Heart left ventricle (tissue), 16 donors: ENCODE results near the gene SMPD3. TPM values are rescaled to one million over a fixed set of nuclear protein-coding genes. Genes with fewer than 3 reads are reported as not detected.

ENCODE experiments used
- ATAC-seq, 4 donors: fragments of 200-7000 bp; cut with Tn5 transposase; one replicate each; pipeline ENCODE4 v1.9.1; 2020 to 2022; ENCODE audit warnings: moderate library complexity in 4 of 4, mild to moderate bottlenecking in 3 of 4, moderate number of reproducible peaks in 1 of 4
- DNase-seq, 5 donors: peaks; one replicate each; pipeline ENCODE4 v3.0.0-alpha.2; 2020
- H3K27ac ChIP-seq, 12 donors: fragments of 200-600 bp; sonication (generic) in 4 of 12; one replicate each; pipeline versions ENCODE4 v1.5.0 to v1.8.0; 2016 to 2022; ENCODE audit warnings: mild to moderate bottlenecking in 2 of 12
- H3K27me3 ChIP-seq, 9 donors: fragments of 200-600 bp; sonication (generic) in 2 of 9; one replicate each; pipeline versions ENCODE4 v1.5.1 to v1.8.0; 2016 to 2022; ENCODE audit warnings: mild to moderate bottlenecking in 3 of 9
- H3K36me3 ChIP-seq, 9 donors: fragments of 200-600 bp; sonication (generic) in 2 of 9; one replicate each; pipeline versions ENCODE4 v1.5.0 to v1.8.0; 2018 to 2022; ENCODE audit warnings: mild to moderate bottlenecking in 2 of 9
- H3K4me1 ChIP-seq, 12 donors: fragments of 200-600 bp; sonication (generic) in 4 of 12; one replicate each; pipeline versions ENCODE4 v1.5.0 to v1.8.0; 2016 to 2022; ENCODE audit warnings: mild to moderate bottlenecking in 3 of 12
- H3K4me3 ChIP-seq, 12 donors: fragments of 200-600 bp; sonication (generic) in 4 of 12; one replicate each; pipeline versions ENCODE4 v1.5.0 to v1.8.0; 2017 to 2022; ENCODE audit warnings: mild to moderate bottlenecking in 9 of 12, moderate library complexity in 4 of 12
- H3K9me3 ChIP-seq, 12 donors: fragments of 200-600 bp; sonication (generic) in 4 of 12; one replicate each; pipeline versions ENCODE4 v1.5.0 to v1.8.0; 2016 to 2022; ENCODE audit warnings: mild to moderate bottlenecking in 1 of 12
- POLR2A ChIP-seq, 2 donors: fragments of 450-650 bp; IDR thresholded peaks; one replicate each; pipeline ENCODE4 v1.6.1; 2017; ENCODE audit warnings: antibody characterized with exemption in 2 of 2, mild to moderate bottlenecking in 2 of 2, moderate library complexity in 2 of 2
- WGBS, 4 donors: extraction: QIAGEN DNeasy Blood & Tissue Kit in 2 of 4; methylation state at CpG; one replicate each; pipeline versions ENCODE4 v1.1.5 to v1.1.7; 2013 to 2018; 5-methylcytosine and 5-hydroxymethylcytosine counted together
- intact Hi-C, 10 donors: fragments of 100-400 bp; cut with DNase I; formaldehyde crosslinking; loops; one replicate each; pipeline versions ENCODE4 v1.11.1 to v1.14.2; 2022
- polyA plus RNA-seq, 2 donors: library from polyadenylated mRNA; stranded (reverse); fragments of 200-250 nt; gene quantifications; one replicate each; pipeline ENCODE4 v1.2.3, GENCODE V29; 2013
- total RNA-seq, 9 donors: library from RNA; depleted of rRNA in 2 of 9; stranded (reverse); fragments of >200 nt in 2 of 9; fragmentation: NEBNext Ultra II Directional in 3 of 9; extraction: Animal tissue kit (Norgen Biotek cat#: 25700) in 3 of 9; gene quantifications; one replicate each; pipeline versions ENCODE4 v1.1.0 to v1.2.4, GENCODE V29; 2016 to 2023
- TF ChIP-seq, protein P1 (sequence below), 12 donors: fragments of 200-600 bp; sonication (generic) in 4 of 12; IDR thresholded peaks; one replicate each; pipeline versions ENCODE4 v1.5.0 to v1.8.0; 2018 to 2022; ENCODE audit warnings: antibody characterized with exemption in 12 of 12, mild to moderate bottlenecking in 5 of 12
- donor health status: ischemic (EF 13 %, LVEDD 7.1; RV severe dilation, severe dysfunction).
- donor health status: healthy with polysubstance abuse.
- donor health status: DM: no; HTN: yes; CAD: no.
- donor health status: DM: no; HTN: no; CAD: no.
- donor health status: ischemic (EF 25% LVEDD 6.9; RV normal size, moderate dysfunction).
- donor health status: ischemic (EF 25% LVEDD 5.7; RV mildly dilated, moderate dysfunction).
- donor health status: healthy.
- donor health status: DM: yes; HTN: yes; CAD: no.
- donor health status: ischemic (EF 35%, LVEDD 5.7; RV mildly dilated, moderate dysfunction).
- donor health status: nonischemic (EF 11% LVEDD 7.7; RV severe dilation, severe dysfunction).
- donor health status: DM: yes; HTN: yes; CAD: no.
- donor health status: PGD.
- donor health status: ischemic (EF 29% LVEDD 5.4; RV normal size, mild dysfunction).
- donor health status: nonischemic (EF 23%, LVEDD 6.1; RV moderate dilation, normal function).

The SMPD3 gene
- total and polyA plus RNA-seq, 11 donors: 0.07 to 14.4 (median 0.17) TPM; not detected in 3

- H3K27me3 ChIP-seq: no peaks in the 10 kb centered on the region
- 81 to 84% (median 82%) methylated on average over 13 of the region's 13 CpGs for WGBS, 4 donors
- ATAC-seq: no peak
- no peak for TF ChIP-seq POLR2A (IDR thresholded peaks at IDR 0.05)
- TF ChIP-seq, protein P1, sequence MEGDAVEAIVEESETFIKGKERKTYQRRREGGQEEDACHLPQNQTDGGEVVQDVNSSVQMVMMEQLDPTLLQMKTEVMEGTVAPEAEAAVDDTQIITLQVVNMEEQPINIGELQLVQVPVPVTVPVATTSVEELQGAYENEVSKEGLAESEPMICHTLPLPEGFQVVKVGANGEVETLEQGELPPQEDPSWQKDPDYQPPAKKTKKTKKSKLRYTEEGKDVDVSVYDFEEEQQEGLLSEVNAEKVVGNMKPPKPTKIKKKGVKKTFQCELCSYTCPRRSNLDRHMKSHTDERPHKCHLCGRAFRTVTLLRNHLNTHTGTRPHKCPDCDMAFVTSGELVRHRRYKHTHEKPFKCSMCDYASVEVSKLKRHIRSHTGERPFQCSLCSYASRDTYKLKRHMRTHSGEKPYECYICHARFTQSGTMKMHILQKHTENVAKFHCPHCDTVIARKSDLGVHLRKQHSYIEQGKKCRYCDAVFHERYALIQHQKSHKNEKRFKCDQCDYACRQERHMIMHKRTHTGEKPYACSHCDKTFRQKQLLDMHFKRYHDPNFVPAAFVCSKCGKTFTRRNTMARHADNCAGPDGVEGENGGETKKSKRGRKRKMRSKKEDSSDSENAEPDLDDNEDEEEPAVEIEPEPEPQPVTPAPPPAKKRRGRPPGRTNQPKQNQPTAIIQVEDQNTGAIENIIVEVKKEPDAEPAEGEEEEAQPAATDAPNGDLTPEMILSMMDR (IDR thresholded peaks at IDR 0.05): no peak
- no peak overlapping the region for H3K4me3 ChIP-seq
- DNase-seq: peak in 1 of 5 donors; percentile 25
- no peaks in the 10 kb centered on the region for H3K36me3 ChIP-seq
- no peaks in the 10 kb centered on the region for H3K9me3 ChIP-seq
- intact Hi-C loops: loop anchor here in 1 of 10 donors (10.0 kb wide), 1 partner anchor 103 kb away; no protein-coding TSS in a partner anchor
- no peaks in the 10 kb centered on the region for H3K4me1 ChIP-seq
- H3K27ac ChIP-seq: no peak overlapping the region
Observed at GRCh38 chr16:68401871-68402747, 46.2 kb downstream of the SMPD3 start.

DNA sequence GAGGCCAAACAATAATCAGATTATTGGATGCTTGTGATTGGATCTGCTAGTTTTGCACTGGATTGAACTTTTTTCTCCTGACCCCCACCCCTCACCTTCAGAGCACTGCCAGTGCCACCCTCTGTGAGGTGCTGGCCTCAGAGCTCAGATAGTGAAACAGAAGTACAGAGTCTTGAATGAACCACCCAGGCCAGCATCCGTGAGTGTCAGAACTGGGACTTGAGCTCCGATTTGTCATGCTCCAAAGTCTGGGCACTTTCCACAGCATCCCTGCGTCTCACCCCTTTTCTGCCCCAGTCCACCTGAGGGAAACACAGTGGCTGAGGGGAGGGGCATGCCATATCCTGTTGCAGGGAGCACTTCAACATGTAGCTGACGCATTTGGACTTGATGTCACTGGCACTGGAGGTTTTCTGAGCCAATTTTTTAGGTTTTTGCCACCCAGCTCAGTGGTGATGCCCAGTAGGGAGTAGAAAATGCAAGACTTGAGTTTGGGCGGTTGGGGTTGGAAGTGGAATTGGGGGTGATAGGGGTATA, 47.3 kb downstream of the SMPD3 start:
- WGBS, 4 donors: 49 to 70% (median 50%) methylated on average over 5 of the region's 5 CpGs
- ATAC-seq (no peak), DNase-seq (peak in 1 of 5 donors; percentile 5)
- no peaks in the 10 kb centered on the region for H3K27me3 ChIP-seq
- H3K4me3 ChIP-seq: no peak overlapping the region
- H3K9me3 ChIP-seq: no peaks in the 10 kb centered on the region
- TF ChIP-seq POLR2A (IDR thresholded peaks at IDR 0.05): no peak
- TF ChIP-seq, protein P1 (IDR thresholded peaks at IDR 0.05): no peak
- intact Hi-C loops: loop anchor here in 1 of 10 donors (10.0 kb wide), 1 partner anchor 104 kb away; no protein-coding TSS in a partner anchor
- no peak overlapping the region for H3K27ac ChIP-seq
- H3K4me1 ChIP-seq: no peaks in the 10 kb centered on the region
- no peaks in the 10 kb centered on the region for H3K36me3 ChIP-seq

GRCh38 chr16:68400083-68400923, 48.0 kb downstream of the SMPD3 start:
- Histone ChIP-seq H3K4me3 (no peak overlapping the region), H3K27me3 (no peaks in the 10 kb centered on the region), H3K9me3 (no peaks in the 10 kb centered on the region), H3K36me3 (no peaks in the 10 kb centered on the region), H3K27ac (no peak overlapping the region), H3K4me1 (no peaks in the 10 kb centered on the region)
- intact Hi-C loops: loop anchor here in 1 of 10 donors (10.0 kb wide), 1 partner anchor 104 kb away; no protein-coding TSS in a partner anchor
- WGBS, 4 donors: 77 to 86% (median 83%) methylated on average over 5 of the region's 5 CpGs
- TF ChIP-seq, protein P1 (IDR thresholded peaks at IDR 0.05): no peak
- TF ChIP-seq POLR2A (IDR thresholded peaks at IDR 0.05): no peak
- ATAC-seq: no peak
- peak in 1 of 5 donors; percentile 26 for DNase-seq
